GM21367 (cell line): ENCODE results near the gene LST1.

ENCODE experiments used
- ATAC-seq: cut with Tn5 transposase; IDR thresholded peaks from one replicate; pipeline ENCODE4 v1.9.1; 2021; ENCODE audit not compliant: unreplicated experiment

Gene LST1

GRCh38 chr6:31559958-31560696 is 25.9 kb upstream of the LST1 start:
- peak; percentile 48 for ATAC-seq

- no peak for ATAC-seq
These were observed 25.4 kb upstream of the LST1 start for GRCh38 chr6:31560697-31561058.

- ATAC-seq, result no peak
These were observed 18.3 kb upstream of the LST1 start for GRCh38 chr6:31567531-31568370.

- ATAC-seq, result peak; percentile 47
These were observed 17.5 kb upstream of the LST1 start for GRCh38 chr6:31568537-31568961.

GRCh38 chr6:31569861-31570536 is 16.1 kb upstream of the LST1 start:
- ATAC-seq, result no peak

- no peak for ATAC-seq
These were observed 13.8 kb upstream of the LST1 start, which contains the start of gene LTA for GRCh38 chr6:31572041-31572911. LTA (plus strand) TSS chr6:31572289; CDS start chr6:31572743, 454 bp downstream.

- no peak for ATAC-seq
These were observed 12.6 kb upstream of the LST1 start for GRCh38 chr6:31573239-31574105.

GRCh38 chr6:31574106-31575061 is 11.7 kb upstream of the LST1 start:
- ATAC-seq, result no peak

- no peak for ATAC-seq
These were observed 10.7 kb upstream of the LST1 start, which contains the start of gene TNF for GRCh38 chr6:31575335-31575901. TNF (plus strand) TSS chr6:31575565; CDS start chr6:31575742, 177 bp downstream.

GRCh38 chr6:31575952-31576685 is 10.0 kb upstream of the LST1 start:
- no peak for ATAC-seq

GRCh38 chr6:31576897-31577578 is 9.0 kb upstream of the LST1 start:
- no peak for ATAC-seq

- no peak for ATAC-seq
These were observed 8.5 kb upstream of the LST1 start for GRCh38 chr6:31577579-31577966.

GRCh38 chr6:31578184-31579118 is 7.6 kb upstream of the LST1 start:
- ATAC-seq, result no peak

- ATAC-seq, result no peak
These were observed 7.0 kb upstream of the LST1 start for GRCh38 chr6:31579119-31579505.

GRCh38 chr6:31579546-31580437 is 6.3 kb upstream of the LST1 start:
- ATAC-seq, result no peak
